ENCODE measurements around the gene SLC7A1. TPM values are rescaled to one million over a fixed set of nuclear protein-coding genes. Genes with fewer than 3 reads are reported as not detected.

Gene SLC7A1
- total RNA-seq, 1 donor from 2014 or later, result 138 TPM

DNA sequence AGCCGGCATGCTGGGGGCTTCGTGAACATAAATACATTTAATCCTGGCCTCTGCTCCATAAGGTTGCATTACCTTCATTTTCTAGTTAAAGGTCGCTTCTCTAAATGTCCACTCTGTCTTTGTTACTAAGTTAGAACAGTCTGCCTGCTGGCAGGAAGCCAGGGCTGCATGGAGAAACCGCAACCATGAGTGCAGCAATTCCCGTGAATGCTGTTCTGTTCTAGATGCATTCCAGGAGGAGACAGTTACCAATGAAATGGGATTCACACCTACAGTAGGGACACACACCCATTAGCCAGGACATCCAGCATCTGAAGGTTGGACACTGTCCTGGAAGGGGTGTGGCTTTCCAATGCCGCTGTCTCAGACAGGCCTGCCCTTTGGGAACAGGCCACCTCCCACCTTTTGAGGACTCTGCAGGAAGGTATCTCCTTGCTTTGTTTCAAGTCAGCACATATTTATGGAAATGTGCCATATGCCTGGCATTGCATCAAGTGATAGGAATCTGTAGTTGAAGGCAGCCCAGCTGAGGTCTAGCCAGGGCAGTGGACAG lies 129.7 kb downstream of the SLC7A1 start:
- no peak for DNase-seq
- intact Hi-C loops (cut with micrococcal nuclease), result no loop called here
- no peaks in the 10 kb centered on the region for H3K4me1 Mint-ChIP-seq
- peaks cover 3% of the 10 kb centered on the region for H3K27me3 Mint-ChIP-seq
- no peaks in the 10 kb centered on the region for H3K36me3 Mint-ChIP-seq (ENCODE audit: low read depth)
- no peak overlapping the region for H3K4me3 Mint-ChIP-seq
- no peaks in the 10 kb centered on the region for H3K9me3 Mint-ChIP-seq
- no peak overlapping the region for H3K27ac Mint-ChIP-seq

DNA sequence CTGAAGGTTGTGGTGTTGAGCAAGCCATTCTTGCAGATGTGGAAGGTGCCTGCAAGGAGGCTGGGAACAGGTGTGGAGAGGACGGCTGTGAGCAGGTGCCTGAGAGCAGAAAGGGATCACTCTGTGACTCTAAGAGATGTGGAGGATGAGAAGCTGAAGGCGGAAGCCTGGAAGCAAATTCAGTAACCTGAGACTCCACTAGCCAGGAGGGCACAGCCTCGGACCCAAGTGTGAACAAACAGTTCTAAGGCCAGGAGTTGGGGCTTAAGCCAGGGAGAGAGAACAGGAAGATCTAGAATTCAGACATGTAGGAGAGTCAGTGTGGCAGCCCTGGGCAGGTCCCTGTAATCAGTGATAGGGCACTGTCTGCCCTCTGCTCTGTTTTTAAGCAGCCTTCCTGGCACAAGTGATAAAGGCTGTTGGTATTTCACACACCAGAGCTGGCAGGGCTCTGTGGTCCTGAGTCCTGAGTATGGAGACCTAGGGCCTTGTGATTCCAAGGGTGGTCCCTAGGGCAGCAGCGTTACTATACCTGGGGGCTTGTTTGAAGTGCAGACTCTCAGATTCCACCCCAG lies 131.3 kb downstream of the SLC7A1 start:
- H3K9me3 Mint-ChIP-seq, result no peaks in the 10 kb centered on the region
- no peak for DNase-seq
- no peak overlapping the region for H3K4me3 Mint-ChIP-seq
- H3K36me3 Mint-ChIP-seq (ENCODE audit: low read depth), result no peaks in the 10 kb centered on the region
- intact Hi-C loops (cut with micrococcal nuclease), result no loop called here
- H3K4me1 Mint-ChIP-seq, result no peaks in the 10 kb centered on the region
- peaks cover 7% of the 10 kb centered on the region for H3K27me3 Mint-ChIP-seq
- H3K27ac Mint-ChIP-seq, result no peak overlapping the region

DNA sequence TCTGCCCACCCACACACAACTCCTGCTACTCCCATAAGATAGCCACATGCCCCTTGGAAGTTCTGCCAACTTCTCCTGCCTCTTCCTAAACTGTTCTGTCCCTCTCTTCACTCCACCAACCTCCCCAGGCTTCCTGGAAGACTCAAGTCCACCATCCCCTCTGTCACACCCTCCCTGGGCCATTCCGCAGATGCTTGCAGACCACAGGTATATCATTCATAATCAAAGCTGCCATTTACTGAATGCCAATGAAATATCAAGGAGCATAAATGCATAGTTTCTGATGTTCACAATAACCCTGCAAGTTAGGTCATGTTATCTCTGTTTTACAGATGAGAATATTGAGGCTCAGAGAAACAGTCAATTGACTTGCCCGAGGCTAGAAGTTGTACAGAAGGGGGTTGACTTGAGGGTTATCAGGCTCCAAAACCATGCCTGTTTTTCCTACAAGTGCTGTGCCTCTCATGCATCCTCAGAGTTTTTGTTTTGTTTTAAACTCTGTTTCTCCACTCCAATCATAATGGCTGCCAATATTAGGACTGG lies 135.6 kb downstream of the SLC7A1 start:
- Mint-ChIP-seq H3K4me3 (no peak overlapping the region), H3K4me1 (no peaks in the 10 kb centered on the region), H3K36me3 (ENCODE audit: low read depth) (no peaks in the 10 kb centered on the region), H3K27ac (no peak overlapping the region), H3K9me3 (no peaks in the 10 kb centered on the region), H3K27me3 (peaks cover 8% of the 10 kb centered on the region)
- DNase-seq, result no peak
- intact Hi-C loops (cut with micrococcal nuclease), result loop anchor here (5.0 kb wide), 1 partner anchor 247 kb away; no protein-coding TSS in a partner anchor

Measured in activated CD4-positive, alpha-beta T cell treated with anti-CD3 and anti-CD28 coated beads, Interleukin-2, amount 10 ng/mL, durations not matched to agents 24 days and 14 days (primary cell).